Endothelial cell of umbilical vein (primary cell): Measurements from ENCODE around the gene AUTS2.

Experiments
- CTCF ChIP-seq, 2 donors: IDR thresholded peaks; 1 replicate in 1 of 2; 2 replicates in 1 of 2; pipeline ENCODE4 v1.5.1; 2011; ENCODE audit warnings: low read length in 2 of 2, mild to moderate bottlenecking in 2 of 2, moderate library complexity in 2 of 2, control low read depth in 1 of 2, inconsistent platforms in 1 of 2, low read depth in 1 of 2; ENCODE audit not compliant: insufficient read depth in 1 of 2; ENCODE audit errors: extremely low read depth in 1 of 2
- EZH2 ChIP-seq: IDR thresholded peaks from 2 replicates; pipeline ENCODE4 v1.6.1; 2012; ENCODE audit warnings: borderline replicate concordance, low read depth, mild to moderate bottlenecking, moderate library complexity, low read length, inconsistent platforms; ENCODE audit not compliant: severe bottlenecking
- GATA2 ChIP-seq: IDR thresholded peaks from 2 replicates; pipeline ENCODE4 v1.7.0; 2011; ENCODE audit warnings: low read depth, mild to moderate bottlenecking, moderate library complexity, mixed read lengths, low read length; ENCODE audit not compliant: insufficient read length, insufficient read depth
- JUN ChIP-seq: IDR thresholded peaks from 2 replicates; pipeline ENCODE4 v1.6.1; 2011; ENCODE audit warnings: borderline replicate concordance, low read depth; ENCODE audit not compliant: insufficient read length, insufficient read depth
- MAX ChIP-seq: IDR thresholded peaks from 2 replicates; pipeline ENCODE4 v1.6.1; 2011; ENCODE audit not compliant: insufficient read depth, insufficient read length
- MYC ChIP-seq: IDR thresholded peaks from one replicate; pipeline ENCODE4 v1.6.1; 2011; ENCODE audit warnings: mild to moderate bottlenecking, low read depth, low read length
- POLR2A ChIP-seq: IDR thresholded peaks from 2 replicates; pipeline ENCODE4 v1.6.1; 2012; ENCODE audit warnings: low read depth, mild to moderate bottlenecking, control low read depth, low read length
- POLR2AphosphoS5 ChIP-seq: IDR thresholded peaks from 2 replicates; pipeline ENCODE4 v1.6.1; 2012; ENCODE audit warnings: low read depth, mild to moderate bottlenecking, control low read depth, low read length, moderate library complexity; ENCODE audit not compliant: insufficient read depth

- no peak for TF ChIP-seq POLR2AphosphoS5
- no peak for TF ChIP-seq CTCF (IDR thresholded peaks at IDR 0.05; ENCODE audit: extremely low read depth in 1 of 2, insufficient read depth in 1 of 2, low read depth in 1 of 2, low read length in 2 of 2)
- TF ChIP-seq EZH2, result no peak
- no peak for TF ChIP-seq JUN
- no peak for TF ChIP-seq MAX
- no peak for TF ChIP-seq GATA2
- no peak for TF ChIP-seq POLR2A
- no peak for TF ChIP-seq MYC
Observed at GRCh38 chr7:70618020-70618551, 1019.8 kb downstream of the AUTS2 start.
